GM12892 (cell line): ENCODE data around the gene FLG.
"Not testable (repeated sequence)": the region's sequence is repeated elsewhere in the genome, so short reads cannot be mapped to it uniquely, and the experiment has no call there.

Source experiments
- DNase-seq: peaks from one replicate; pipeline ENCODE4 v3.0.0; 2011; ENCODE audit not compliant: insufficient read length
- FAIRE-seq: peaks from 2 replicates; lab custom pipeline; 2011; peaks lifted over from hg19 to GRCh38; lab: Jason Lieb, UNC
- POLR2A ChIP-seq: IDR thresholded peaks from 2 replicates; pipeline ENCODE4 v1.6.1; 2011; ENCODE audit warnings: low read depth, low read length, control low read depth
- POLR2AphosphoS5 ChIP-seq: IDR thresholded peaks from 2 replicates; pipeline ENCODE4 v1.6.1; 2011; ENCODE audit warnings: low read depth, low read length, control low read depth
- TAF1 ChIP-seq: IDR thresholded peaks from 2 replicates; pipeline ENCODE4 v1.6.1; 2011; ENCODE audit warnings: low read depth, mild to moderate bottlenecking, control low read depth, low read length, borderline replicate concordance

Gene FLG

DNA sequence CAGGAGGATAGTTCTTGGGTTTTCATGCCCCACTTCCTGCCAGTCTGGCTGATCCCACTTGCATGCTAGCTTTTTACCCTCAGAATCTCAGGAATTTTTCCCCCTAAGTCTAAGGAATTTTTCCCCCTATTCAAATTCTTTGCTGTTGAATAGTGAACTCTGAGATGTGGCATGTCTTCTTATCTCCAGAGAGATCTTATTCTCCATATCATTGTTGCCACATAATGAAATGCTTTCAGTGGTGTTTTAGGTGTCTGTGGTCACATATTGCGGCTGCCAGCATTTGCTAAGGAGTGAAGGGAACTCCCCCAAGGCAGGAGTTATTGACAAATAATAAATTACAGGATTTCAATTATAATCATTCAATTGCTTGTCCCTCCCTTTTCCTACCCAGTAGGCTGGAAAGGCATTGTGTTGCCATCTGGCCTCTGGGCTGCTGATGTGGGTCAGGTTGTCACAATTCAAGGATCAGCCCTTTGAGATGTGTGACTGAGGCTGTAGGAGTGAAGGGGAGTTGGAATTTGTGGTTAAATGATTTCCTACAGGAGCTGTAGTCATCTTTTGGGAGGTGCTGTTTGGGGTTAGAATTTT is 3.9 kb upstream of the FLG start:
- TF ChIP-seq TAF1 = no peak
- TF ChIP-seq POLR2A = no peak
- no peak for TF ChIP-seq POLR2AphosphoS5
- FAIRE-seq (no peak), DNase-seq (no peak)

DNA sequence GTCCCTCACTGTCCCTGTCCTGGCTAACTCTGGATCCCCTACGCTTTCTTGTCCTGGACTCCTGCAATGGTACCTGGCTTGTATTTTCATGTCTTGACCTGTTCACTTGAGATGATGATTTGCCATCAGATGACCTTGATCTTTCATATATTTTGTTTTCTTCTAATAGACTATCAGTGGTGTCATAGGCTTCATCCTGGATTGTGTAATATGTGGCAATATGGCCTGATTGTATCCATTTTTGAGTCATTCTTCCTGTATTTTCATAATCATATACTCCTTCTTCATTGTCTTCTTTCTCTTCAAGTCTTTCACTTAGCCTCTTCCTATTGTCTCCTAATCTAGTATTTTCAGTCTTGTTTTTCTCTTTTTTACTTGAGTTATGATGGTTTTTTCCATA is 11.1 kb downstream of the FLG start:
- no peak for TF ChIP-seq POLR2AphosphoS5
- TF ChIP-seq POLR2A = no peak
- TF ChIP-seq TAF1 = no peak
- FAIRE-seq = no peak
- no peak for DNase-seq

DNA sequence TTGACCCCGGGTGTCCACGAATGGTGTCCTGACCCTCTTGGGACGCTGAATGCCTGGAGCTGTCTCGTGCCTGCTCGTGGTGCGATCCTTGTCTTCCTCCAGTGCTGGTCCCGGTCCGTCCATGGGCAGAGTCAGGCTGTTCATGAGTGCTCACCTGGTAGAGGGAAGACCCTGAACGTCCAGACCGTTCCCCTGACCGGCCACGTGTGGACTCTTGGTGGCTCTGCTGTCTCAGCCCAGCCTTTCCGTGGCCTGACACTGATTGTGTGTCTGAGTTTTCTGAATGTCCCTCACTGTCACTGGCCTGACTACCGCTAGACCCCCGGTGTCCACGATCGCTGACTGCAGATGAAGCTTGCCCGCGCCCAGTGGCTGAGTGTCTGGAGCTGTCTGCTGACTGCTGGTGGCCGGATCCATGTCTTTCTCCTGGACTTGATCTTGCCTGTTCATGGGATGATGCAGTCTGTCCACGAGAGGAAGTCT is 11.7 kb downstream of the FLG start:
- no peak for TF ChIP-seq TAF1
- no peak for TF ChIP-seq POLR2A
- no peak for TF ChIP-seq POLR2AphosphoS5
- no peak for FAIRE-seq

DNA sequence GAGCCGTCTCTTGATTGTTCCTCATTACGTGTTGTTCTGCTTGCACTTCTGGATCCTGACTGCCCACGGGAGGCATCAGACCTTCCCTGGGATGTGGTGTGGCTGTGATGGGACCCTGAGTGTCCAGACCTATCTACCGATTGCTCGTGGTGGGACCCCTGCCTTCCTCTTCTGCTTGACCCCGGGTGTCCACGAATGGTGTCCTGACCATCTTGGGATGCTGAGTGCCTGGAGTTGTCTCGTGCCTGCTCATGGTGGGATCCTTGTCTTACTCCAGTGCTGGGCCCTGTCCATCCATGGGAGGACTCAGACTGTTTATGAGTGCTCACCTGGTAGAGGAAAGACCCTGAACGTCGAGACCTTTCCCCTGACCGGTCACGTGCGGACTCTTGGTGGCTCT is 12.9 kb downstream of the FLG start:
- DNase-seq, FAIRE-seq: not testable (repeated sequence)

More for the DNA sequence above, 11.7 kb downstream of the FLG start:
- DNase-seq = no peak

DNA sequence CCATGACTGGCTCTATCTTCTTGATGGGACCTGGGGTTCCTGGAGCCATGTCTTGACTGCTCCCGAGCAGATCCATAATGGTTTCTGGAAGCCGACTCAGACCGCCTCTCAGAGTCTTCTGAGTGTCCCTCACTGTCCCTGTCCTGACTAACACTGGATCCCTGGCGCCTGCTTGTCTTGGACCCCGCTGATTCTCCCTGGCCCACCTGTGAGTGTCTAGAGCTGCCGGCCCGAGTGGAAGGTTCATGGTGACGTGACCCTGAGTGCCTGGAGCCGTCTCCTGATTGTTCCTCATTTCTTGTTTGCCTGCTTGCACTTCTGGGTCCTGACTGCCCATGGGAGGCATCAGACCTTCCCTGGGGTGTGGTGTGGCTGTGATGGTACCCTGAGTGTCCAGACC is 15.1 kb downstream of the FLG start:
- no peak for DNase-seq
- FAIRE-seq = no peak
- TF ChIP-seq POLR2A = no peak
- TF ChIP-seq TAF1 = no peak
- TF ChIP-seq POLR2AphosphoS5 = no peak

DNA sequence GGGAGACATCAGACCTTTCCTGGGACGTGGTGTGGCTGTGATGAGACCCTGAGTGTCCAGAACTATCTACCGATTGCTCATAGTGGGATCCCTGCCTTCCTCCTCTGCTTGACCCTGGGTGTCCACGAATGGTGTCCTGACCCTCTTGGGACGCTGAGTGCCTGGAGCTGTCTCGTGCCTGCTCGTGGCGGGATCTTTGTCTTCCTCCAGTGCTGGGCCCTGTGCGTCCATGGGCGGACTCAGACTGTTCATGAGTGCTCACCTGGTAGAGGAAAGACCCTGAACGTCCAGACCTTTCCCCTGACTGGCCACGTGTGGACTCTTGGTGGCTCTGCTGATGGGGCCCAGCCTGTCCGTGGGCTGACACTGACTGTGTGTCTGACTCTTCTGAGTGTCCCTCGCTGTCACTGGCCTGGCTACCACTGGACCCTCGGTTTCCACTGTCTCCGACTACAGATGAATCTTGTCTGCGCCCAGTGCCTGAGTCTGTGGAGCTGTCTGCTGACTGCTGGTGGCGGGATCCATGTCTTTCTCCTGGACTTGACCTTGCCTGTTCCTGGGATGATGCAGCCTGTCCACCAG is 15.6 kb downstream of the FLG start:
- DNase-seq, FAIRE-seq: not testable (repeated sequence)

DNA sequence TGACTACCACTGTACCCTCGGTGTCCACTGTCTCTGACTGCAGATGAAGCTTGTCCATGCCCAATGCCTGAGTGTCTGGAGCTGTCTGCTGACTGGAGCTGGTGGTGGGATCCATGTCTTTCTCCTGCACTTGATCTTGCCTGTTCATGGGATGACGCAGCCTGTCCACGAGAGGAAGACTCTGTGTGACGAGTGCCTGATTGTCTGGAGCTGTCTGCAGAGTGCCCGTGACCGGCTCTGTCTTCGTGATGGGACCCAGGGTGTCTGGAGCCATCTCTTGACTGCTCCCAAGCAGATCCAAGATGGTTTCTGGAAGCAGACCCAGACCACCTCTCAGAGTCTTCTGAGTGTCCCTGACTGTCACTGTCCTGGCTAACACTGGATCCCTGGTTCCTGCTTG is 16.3 kb downstream of the FLG start:
- not testable (repeated sequence) for DNase-seq, FAIRE-seq

DNA sequence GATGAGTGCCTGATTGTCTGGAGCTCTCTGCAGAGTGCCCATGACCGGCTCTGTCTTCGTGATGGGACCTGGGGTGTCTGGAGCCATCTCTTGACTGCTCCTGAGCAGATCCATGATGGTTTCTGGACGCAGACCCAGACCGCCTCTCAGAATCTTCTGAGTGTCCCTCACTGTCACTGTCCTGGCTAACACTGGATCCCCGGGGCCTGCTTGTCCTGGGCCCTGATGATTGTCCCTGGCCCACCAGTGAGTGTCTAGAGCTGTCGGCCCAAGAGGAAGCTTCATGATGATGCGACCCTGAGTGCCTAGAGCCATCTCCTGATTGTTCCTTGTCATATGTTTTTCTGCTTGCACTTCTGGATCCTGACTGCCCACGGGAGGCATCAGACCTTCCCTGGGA is 17.1 kb downstream of the FLG start:
- FAIRE-seq, DNase-seq: not testable (repeated sequence)

DNA sequence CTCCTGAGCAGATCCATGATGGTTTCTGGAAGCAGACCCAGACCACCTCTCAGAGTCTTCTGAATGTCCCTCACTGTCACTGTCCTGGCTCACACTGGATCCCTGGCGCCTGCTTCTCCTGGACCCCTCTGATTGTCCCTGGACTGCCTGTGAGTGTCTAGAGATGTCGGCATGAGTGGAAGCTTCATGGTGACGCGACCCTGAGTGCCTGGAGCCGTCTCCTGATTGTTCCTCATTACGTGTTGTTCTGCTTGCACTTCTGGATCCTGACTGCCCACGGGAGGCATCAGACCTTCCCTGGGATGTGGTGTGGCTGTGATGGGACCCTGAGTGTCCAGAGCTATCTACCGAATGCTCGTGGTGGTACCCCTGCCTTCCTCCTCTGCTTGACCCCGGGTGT is 18.9 kb downstream of the FLG start:
- not testable (repeated sequence) for DNase-seq, FAIRE-seq

DNA sequence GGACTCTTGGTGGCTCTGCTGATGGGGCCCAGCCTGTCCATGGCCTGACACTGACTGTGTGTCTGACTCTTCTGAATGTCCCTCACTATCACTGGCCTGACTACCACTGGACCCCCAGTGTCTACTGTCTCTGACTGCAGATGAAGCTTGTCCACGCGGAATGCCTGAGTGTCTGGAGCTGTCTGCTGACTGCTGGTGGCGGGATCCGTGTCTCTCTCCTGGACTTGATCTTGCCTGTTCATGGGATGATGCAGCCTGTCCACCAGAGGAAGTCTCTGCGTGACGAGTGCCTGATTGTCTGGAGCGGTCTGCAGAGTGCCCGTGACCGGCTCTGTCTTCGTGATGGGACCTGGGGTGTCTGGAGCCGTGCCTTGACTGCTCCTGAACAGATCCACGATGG is 20.3 kb downstream of the FLG start:
- not testable (repeated sequence) for FAIRE-seq, DNase-seq

DNA sequence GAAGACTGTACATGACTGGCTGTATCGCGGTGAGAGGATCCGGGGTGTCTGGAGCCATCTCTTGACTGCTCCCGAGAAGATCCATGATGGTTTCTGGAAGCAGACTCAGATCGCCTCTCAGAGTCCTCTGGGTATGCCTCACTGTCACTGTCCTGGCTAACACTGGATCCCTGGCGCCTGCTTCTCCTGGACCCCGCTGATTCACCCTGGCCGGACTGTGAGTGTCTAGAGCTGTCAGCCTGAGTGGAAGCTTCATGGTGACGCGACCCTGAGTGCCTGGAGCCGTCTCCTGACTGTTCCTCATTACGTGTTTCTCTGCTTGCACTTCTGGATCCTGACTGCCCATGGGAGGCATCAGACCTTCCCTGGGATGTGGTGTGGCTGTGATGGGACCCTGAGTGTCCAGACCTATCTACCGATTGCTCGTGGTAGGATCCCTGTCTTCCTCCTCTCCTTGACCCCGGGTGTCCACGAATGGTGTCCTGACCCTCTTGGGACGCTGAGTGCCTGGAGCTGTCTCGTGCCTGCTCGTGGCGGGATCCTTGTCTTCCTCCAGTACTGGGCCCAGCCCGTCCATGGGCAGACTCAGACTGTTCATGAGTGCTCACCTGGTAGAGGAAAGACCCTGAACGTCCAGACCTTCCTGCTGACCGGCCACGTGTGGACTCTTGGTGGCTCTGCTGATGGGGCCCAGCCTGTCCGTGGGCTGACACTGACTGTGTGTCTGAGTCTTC is 21.7 kb downstream of the FLG start:
- DNase-seq, FAIRE-seq: not testable (repeated sequence)

DNA sequence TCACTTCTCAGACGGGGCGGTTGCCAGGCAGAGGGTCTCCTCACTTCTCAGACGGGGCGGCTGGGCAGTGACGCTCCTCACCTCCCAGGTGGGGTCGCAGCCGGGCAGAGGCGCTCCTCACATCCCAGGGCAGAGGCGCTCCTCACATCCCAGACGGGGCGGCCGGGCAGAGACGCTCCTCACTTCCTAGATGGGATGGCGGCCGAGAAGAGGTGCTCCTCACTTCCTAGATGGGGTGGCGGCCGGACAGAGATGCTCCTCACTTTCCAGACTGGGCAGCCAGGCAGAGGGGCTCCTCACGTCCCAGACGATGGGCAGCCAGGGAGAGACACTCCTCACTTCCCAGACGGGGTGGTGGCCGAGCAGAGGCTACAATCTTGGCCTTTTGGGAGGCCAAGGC is 68.6 kb downstream of the FLG start:
- not testable (repeated sequence) for DNase-seq, FAIRE-seq
